Muscle of arm (tissue), 12 donors: Measurements from ENCODE around the gene LZTR1. TPM values are rescaled to one million over a fixed set of nuclear protein-coding genes. Genes with fewer than 3 reads are reported as not detected.
"Not testable (repeated sequence)": the region's sequence is repeated elsewhere in the genome, so short reads cannot be mapped to it uniquely, and the experiment has no call there.

ENCODE experiments used
- DNase-seq: peaks from one replicate; pipeline ENCODE4 v3.0.0-alpha.2; 2013
- polyA plus RNA-seq, 12 donors: library from polyadenylated mRNA; unstranded; fragments of 120-200 nt; gene quantifications; one replicate each; pipeline ENCODE4 v1.2.1, GENCODE V29; 2013; ENCODE audit not compliant: insufficient read length in 12 of 12

Gene LZTR1
- polyA plus RNA-seq, 12 donors: 30.9 to 59.6 (median 34.9) TPM; not detected in 1

DNA sequence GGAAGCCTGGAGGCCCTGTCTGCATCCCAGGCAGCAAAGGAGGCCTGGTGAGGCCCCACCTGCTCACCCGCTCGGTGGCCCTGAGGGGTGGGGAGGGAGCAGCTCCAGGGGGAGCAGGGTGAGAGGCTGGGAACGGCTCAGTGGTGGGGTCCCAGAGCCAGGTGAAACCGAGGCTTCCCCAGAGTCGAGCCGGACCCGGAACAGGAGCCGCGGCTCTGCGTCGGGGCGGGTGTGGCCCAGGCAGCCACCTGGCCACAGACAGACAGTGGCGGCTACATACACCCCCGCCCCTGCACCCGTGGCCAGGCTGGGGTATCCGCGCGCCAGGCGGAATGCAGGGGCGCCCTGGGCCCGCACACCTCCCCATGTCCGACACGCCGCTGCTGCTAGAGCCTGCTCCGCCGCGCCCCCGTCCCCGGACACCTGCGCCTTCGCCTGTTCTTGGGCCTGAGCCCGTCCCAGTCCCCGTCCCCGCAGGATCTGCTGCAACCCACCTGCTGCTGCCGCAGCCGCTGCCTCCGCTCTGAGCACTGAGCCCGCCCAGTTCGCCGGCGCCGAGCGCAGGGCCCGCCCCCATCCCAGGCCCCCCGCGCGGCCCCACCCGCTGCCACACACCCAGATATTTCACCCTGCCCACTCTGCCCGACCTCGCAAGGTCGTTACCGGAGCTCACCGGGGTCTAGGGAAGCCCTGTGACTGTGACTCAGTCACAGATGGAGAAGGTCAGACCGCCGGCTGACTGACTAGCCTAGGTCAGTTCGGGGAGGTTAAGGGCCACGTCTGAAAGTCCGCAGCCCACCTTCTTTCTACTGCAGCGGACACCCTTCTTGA lies 50.2 kb downstream of the LZTR1 start, which contains the start of gene SLC7A4:
Gene SLC7A4, minus strand, starts transcription at position 525 of the 831 bp plus-strand sequence. CDS start 749 bp downstream, outside the sequence.
- DNase-seq: no peak

DNA sequence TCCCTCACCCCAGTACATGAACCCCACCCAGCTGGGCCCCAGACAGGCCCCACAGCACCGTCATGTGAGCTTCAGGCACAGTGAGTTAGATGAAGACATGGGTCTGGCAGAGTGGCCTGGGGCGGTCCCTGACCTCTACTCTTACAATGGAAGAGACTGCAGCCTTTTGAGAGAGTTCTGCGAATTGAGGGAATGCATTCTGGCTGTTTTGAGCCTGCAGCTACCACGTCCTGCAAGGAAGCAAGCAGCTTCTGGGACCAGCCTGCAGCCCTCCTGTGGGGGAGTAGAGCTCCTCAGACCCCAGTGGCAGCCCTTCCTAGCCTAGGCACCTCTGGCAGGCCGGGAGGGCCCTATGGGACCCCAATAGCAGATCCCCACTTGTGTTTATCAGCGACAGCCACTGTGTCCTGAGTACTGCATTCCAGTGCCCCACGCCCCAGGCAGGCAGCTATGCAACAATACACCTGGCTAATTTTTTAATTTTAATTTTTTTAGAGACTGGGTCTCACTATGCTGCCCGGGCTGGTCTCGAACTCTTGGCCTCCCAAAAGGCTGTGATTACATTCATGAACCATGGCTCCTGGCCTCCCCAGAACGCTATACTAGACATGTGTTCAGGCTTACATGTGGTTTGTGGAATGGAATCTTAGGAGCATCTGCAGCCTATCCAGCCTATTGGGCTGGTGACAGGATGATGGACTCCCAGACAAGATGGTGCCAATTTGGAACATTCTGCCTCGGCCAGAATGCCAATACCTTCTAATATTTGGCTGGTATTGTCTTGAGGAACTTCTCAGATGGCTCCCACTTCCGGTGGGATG lies 51.0 kb downstream of the LZTR1 start:
- DNase-seq: no peak

DNA sequence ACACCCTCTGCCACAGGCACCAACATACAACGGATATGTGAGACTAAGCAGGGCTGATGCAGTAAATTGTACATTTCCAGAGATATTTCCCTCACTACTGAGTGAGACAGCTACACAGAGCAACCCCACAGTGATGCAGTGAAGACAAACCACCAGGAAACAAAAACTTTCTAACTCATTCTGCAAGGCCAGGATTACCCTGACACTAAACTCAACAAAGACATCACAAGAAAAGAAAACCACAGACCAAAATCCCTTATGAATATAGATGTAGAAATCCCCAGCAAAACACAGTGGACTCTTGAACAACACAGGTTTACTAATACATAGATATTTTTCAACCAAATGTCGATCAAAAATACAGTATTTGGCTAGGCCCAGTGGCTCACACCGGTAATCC lies 51.8 kb downstream of the LZTR1 start:
- DNase-seq: no peak

DNA sequence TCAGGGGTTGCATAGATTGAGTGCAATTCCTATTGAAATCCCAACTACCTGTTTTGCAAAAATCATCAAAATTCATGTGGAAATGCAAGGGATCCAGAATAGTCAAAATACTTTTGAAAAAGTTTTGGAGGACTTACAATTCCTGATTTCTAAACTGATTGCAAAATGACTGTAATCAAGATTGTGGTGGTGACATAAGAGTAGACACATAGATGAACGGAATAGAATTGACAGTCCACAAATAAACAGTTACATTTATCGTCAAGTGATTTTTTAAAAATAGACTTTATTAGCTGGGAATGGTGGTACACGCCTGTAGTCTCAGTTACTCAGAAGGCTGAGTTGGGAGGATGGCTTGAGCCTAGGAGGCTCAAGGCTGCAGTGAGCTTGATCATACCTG lies 52.9 kb downstream of the LZTR1 start:
- no peak for DNase-seq

DNA sequence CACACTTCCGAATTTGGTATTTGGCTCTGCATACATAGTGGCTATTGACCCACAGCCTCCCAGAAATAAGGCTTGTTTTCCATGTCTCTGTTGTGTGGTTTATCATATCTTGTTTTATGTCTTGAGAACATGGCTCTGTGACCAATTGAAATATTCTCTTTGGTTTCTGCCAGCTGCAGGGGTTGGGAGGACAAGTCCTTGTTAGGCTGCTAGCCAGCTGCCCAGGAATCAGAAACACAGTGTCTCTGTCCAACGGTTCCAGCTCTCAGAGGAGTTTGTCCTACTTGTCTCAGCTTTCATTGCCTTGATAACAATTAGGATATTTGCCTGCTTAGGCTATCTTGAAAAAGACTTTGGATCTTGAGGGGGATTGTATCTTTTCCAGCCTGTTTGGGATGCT lies 56.3 kb downstream of the LZTR1 start:
- DNase-seq: no peak

DNA sequence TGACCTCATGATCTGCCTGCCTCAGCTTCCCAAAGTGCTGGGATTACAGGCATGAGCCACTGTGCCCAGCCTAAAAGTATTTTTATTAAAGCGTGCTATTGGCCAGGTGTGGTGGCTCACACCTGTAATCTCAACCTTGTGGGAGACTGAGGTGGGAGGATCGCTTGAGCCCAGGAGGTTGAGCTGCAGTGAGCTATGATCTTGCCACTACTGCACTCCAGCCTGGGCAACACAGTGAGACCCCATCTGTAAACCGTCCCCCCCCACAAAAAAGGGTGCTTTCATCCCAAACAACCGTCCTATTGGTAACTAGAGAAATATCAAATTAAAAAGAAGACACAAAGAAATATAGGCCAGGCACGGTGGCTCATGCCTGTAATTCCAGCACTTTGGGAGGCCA lies 57.1 kb downstream of the LZTR1 start:
- DNase-seq: not testable (repeated sequence)

DNA sequence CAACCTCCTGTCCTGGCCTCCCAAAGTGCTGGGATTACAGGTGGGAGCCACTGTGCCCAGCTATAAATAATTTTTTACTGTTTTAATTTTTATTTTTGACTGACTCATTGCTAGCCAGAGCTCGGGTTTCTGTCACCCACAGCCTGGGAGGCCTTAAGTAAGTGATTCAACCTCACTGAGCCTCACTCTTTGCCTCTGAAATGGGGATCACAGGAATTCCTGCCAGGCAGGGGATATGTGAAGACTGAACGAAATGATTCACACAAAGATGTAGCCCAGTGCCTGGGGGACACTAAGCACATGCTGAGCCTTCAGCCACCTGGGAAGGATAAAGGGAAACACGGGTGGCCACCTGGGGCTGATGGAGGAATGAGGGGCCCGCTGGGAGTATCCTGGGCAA lies 59.8 kb downstream of the LZTR1 start:
- DNase-seq: no peak

DNA sequence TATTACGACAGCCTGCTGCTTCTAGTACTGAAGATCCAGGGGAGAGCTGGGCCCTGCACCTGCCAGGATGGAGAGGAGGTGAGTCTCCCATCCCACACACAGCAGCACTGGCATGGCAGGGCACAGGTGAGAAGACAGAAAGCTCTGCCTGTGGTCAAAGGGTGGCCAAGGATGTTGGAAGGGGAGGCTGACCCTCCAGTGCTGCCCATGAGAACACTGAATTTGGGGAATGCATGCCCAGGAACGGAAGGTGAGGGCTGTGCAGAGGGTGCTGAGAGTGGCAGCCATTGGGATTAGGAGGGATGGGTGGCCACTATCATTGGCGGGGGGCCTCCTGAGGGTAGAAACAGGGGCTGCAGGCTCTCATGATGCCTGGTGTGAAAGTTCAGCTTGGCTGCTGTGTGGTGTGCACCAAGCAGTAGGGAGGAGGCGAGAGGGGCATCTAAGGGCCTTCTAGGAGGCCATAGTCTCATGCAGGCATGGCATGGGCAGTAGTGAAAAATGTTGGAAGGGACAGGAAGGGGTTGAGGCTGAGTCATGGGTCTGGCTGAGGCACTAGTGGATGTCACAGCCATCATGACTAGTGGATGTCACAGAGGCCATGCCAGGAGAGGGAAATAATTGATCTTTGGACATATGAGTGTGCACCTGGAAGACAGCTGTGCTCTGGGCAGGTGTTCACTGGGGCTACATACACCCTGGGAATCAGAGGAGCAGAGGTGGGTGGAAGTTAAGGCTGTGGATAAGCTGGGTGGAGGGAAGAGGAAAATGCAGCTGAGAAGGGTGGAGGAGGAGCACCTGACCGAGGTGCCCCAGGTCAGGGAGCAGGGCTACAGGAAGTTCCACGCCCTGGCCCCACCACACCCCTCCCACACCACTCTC lies 61.1 kb downstream of the LZTR1 start:
- DNase-seq: no peak

DNA sequence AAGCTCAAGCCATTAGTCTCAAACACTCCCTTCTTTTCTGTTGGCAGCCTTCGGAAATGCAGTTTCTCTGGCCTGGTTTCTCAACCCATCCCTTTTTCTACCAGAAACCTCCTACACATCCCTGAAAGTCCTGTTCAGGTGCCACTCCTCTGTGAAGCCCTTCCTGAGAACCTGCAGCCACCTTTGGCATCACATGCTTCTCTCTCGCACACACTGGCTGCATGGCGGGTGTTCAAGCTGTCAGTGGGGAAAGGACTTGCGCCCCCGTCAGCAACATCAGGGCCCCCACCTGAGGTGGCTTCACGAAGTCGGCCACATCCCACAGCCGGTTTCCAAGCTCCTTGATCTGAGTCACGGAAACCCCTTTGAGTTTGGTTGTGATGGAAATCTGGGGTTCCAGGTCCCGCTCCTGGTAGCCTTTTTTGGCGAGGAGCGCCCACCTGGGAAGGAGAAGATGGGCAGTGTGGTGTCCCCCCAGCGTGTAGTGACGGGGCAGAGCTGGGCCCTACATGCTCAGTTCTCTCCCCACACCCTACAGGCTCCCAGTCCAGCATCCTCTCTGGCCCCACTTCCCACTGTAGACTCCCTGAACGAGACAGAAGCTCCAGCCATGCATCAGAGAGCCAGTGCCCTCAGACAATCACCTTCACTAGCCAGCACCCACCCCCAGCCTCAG lies 61.9 kb downstream of the LZTR1 start:
- DNase-seq: no peak

DNA sequence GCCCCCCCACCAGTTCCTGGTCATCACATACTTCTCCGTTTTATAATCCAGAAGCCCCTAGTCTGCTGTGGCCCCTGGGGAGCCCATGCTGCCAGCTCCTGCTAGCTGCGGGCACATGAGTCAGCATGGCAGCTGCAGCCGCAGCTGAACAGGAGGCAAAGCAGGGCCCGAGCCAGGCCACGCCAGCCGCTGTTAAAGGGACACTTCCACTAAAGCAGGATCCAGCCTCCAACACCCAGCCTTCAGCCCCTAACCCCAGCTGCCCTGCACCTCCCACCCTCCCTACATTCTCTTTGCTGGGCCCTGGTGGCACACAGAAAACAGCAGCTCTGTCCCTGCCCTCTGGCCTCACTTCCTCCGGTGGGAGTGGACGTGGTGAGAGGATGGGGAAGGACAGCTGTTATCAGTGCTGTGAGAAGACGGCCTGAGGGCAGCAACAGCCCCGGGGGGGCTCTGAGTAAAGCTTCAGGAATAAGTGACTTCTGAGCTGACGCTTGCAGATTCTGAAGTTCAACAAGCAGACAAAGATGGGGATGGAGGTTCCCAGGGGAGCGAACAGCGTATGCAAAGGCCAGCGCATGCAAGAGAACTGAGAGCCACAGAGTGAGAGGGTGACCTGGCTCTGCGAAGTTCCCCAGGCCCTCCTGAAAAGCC lies 63.0 kb downstream of the LZTR1 start:
- DNase-seq: no peak

DNA sequence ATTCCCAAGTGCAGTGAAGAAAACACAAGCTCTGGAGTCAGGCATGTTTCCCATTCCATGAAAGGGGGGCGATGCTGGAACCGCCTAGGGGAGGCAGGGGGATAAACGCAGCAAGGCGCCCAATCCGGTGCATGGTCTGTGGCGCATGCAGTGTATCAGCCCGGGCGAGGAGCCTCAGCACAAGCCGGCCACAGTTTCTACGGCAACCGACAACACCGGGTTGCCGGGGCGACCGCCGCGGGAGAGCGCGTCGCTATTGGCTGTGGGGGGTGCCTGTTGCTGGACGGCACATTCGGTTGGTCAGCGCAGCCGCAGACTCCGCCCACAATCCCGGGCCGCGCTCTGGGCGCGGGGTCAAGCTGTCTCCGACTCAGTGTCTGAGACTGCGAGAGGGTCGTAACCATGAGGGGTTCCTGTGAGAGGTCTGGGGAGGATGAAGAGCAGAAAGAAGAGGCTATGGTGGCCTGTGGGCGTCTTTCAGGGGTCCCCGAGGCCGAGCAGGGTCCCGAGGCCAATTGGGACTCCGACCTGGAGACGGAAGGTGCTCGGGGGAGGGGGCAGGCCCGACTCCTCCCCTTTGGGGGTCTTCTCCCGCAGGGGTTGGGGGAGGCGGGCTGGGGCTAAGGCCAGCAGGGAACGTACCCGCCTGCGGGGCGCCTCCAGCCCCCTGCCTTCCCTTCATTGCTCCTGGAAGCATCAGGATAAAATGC lies 63.6 kb downstream of the LZTR1 start, which contains the start of gene LRRC74B:
Gene LRRC74B, plus strand, starts transcription at position 362 of the 710 bp plus-strand sequence. Its CDS starts 41 bp downstream, at position 403.
- peak; percentile 89 for DNase-seq

DNA sequence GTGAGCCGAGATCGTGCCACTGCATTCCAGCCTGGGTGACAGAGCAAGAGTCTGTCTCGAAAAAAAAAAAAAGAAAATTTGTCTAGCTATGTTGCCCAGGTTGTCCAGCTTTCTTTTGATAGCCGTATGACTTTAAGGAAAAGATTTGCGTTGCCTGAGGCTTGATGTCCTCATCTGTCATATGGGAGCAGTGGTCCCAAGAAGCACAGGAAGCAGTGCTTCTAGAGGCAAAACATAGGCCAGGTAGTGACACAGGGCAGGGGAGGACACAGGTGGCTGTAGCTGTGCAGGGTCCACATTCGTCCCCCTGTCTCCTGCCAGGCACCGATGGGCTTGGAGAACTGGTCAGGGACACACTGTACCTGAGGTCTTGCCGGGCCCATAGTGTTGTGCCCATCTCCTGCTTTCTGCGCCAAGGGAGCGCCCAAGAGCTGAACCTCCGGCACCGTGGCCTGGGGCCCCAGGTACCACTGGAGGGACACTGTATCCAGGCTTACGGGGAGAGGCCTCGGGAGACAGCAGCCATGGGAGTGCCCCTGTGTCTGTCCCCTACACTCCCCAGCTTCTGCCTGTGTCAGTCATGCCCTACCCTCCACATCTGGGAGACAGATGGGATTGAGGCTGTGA lies 65.1 kb downstream of the LZTR1 start:
- no peak for DNase-seq

DNA sequence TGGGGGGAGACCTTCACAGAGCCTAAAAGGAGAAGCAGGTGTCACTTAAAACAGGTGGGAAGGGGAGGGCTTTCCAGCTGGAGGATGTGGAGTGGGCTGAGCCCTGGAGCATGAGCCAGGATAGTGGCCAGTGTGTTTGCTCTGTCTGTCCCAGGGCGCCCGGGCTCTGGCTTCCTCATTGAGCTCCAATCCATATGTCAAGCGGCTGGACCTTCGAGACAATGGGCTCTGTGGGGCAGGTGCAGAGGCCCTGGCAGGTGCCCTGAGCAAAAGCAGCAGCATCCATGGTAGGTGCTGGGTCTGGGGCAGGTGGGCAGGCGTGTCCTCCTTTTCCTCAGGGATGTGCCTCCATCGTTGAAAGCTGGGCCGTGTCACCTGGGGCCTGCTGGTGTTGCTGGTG lies 65.6 kb downstream of the LZTR1 start:
- DNase-seq: no peak

DNA sequence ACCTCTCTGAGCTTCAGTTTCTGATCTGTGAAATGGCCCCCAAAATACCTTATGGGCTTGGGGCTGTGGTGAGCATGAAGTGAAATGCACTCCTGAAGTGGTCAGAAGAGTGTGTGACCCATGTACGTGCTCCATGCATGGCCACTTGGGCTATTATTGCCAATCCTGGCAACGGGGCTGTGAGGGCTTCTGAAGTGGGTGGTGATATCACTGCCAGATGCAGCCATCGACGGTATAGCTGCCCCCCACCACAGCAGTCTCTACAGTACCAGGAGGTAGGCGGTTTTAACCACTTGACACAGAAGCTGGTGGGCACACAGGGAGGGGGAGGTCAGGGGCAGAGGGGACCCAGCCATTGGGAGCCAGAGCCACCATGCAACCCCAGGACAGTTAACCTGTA lies 66.4 kb downstream of the LZTR1 start:
- DNase-seq: not testable (repeated sequence)

Other genes starting within 250 kb of the LZTR1 start
- gene SERPIND1, start 208.2 kb upstream of the LZTR1 start, polyA plus RNA-seq: 1 to 10 TPM in 1 of 12 donors, under 1 TPM in 7, not detected in 4; 0.06 to 2.2 (median 0.22) TPM
- 10 to 100 TPM in 11 of 12 donors, not detected in 1; 27.8 to 52.1 (median 31.0) TPM for gene PI4KA, start 123.5 kb upstream of the LZTR1 start, polyA plus RNA-seq
- gene SNAP29, start 123.3 kb upstream of the LZTR1 start, polyA plus RNA-seq: 100 to 1,000 TPM in 1 of 12 donors, 10 to 100 TPM in 11; 22.7 to 131 (median 27.9) TPM
- 10 to 100 TPM in 11 of 12 donors, not detected in 1; 44.7 to 57.0 (median 51.8) TPM for gene CRKL, start 64.9 kb upstream of the LZTR1 start, polyA plus RNA-seq
- under 1 TPM in 10 of 12 donors, not detected in 2; 0.19 to 0.65 (median 0.42) TPM for gene AIFM3, start 15.0 kb upstream of the LZTR1 start, polyA plus RNA-seq
- gene THAP7, start 19.8 kb downstream of the LZTR1 start, polyA plus RNA-seq: 10 to 100 TPM in 11 of 12 donors, not detected in 1; 11.2 to 20.3 (median 14.9) TPM
- gene P2RX6, start 32.9 kb downstream of the LZTR1 start, polyA plus RNA-seq: 10 to 100 TPM in 10 of 12 donors, 1 to 10 TPM in 1, not detected in 1; 8.9 to 26.8 (median 18.3) TPM
- gene SLC7A4, start 50.3 kb downstream of the LZTR1 start, polyA plus RNA-seq: 1 to 10 TPM in 7 of 12 donors, under 1 TPM in 3, not detected in 2; 0.67 to 4.1 (median 1.4) TPM
- under 1 TPM in 10 of 12 donors, not detected in 2; 0.05 to 0.48 (median 0.17) TPM for gene LRRC74B, start 63.6 kb downstream of the LZTR1 start, polyA plus RNA-seq